Kidney (tissue), 14 donors: ENCODE data around the gene ADAMTS8. TPM values are rescaled to one million over a fixed set of nuclear protein-coding genes. Genes with fewer than 3 reads are reported as not detected.

Source experiments
- DNase-seq, 5 donors: peaks; one replicate each; pipeline ENCODE4 v3.0.0-alpha.2; 2013 to 2020
- FAIRE-seq: peaks from 2 replicates; lab custom pipeline; 2012; peaks lifted over from hg19 to GRCh38; lab: Jason Lieb, UNC
- H3K27ac ChIP-seq, 2 donors: one replicate each; pipeline ENCODE4 v1.7.0; 2013; ENCODE audit warnings: low read depth in 2 of 2, low read length in 2 of 2, inconsistent platforms in 1 of 2
- H3K27me3 ChIP-seq: one replicate; pipeline ENCODE4 v1.7.1; 2013; ENCODE audit warnings: low read length, inconsistent platforms; ENCODE audit not compliant: control insufficient read depth, insufficient read depth
- H3K36me3 ChIP-seq, 3 donors: one replicate each; pipeline versions ENCODE4 v1.7.0 to v1.7.1; 2013; ENCODE audit warnings: low read length in 3 of 3, control low read depth in 1 of 3, inconsistent platforms in 1 of 3; ENCODE audit not compliant: insufficient read depth in 3 of 3, control insufficient read depth in 2 of 3
- H3K4me1 ChIP-seq, 3 donors: one replicate each; pipeline versions ENCODE4 v1.7.0 to v1.7.1; 2013; ENCODE audit warnings: low read length in 3 of 3, inconsistent platforms in 1 of 3, low read depth in 1 of 3; ENCODE audit not compliant: control insufficient read depth in 2 of 3, insufficient read depth in 2 of 3
- H3K4me3 ChIP-seq, 3 donors: one replicate each; pipeline versions ENCODE4 v1.7.0 to v1.8.1; 2013; ENCODE audit warnings: low read length in 3 of 3, control low read depth in 1 of 3, inconsistent platforms in 1 of 3
- H3K9ac ChIP-seq, 3 donors: one replicate each; pipeline versions ENCODE4 v1.7.0 to v1.7.1; 2013; ENCODE audit warnings: low read length in 3 of 3, control low read depth in 1 of 3, inconsistent platforms in 1 of 3
- H3K9me3 ChIP-seq, 3 donors: one replicate each; pipeline versions ENCODE4 v1.7.0 to v1.7.1; 2013; ENCODE audit warnings: low read length in 3 of 3, control low read depth in 1 of 3, inconsistent platforms in 1 of 3; ENCODE audit not compliant: control insufficient read depth in 2 of 3, insufficient read depth in 1 of 3
- intact Hi-C: fragments of 100-400 bp; cut with DNase I; formaldehyde crosslinking; loops from one replicate; pipeline ENCODE4 v1.11.1; 2022
- polyA plus RNA-seq: library from polyadenylated mRNA; stranded (reverse); fragments of 350-450 nt; fragmentation: Illumina TruSeq; extraction: RNeasy Lipid Tissue Mini Kit (QIAGEN cat#74804); gene quantifications from one replicate; pipeline ENCODE4 v1.2.3, GENCODE V29; 2014; ENCODE audit warnings: low read depth, low replicate concordance; ENCODE audit not compliant: insufficient read depth
- total RNA-seq: library from RNA; stranded (reverse); fragmentation: NEBNext Ultra II Directional; extraction: Animal tissue kit (Norgen Biotek cat#: 25700); gene quantifications from one replicate; pipeline ENCODE4 v1.2.1, GENCODE V29; 2021
- TF ChIP-seq, protein P1 (sequence below): IDR thresholded peaks from 3 replicates; pipeline ENCODE4 v1.5.1; 2012; ENCODE audit warnings: mild to moderate bottlenecking, moderate library complexity, borderline replicate concordance; ENCODE audit not compliant: insufficient read depth; ENCODE audit errors: extremely low read depth
- donor health status: control.
- donor health status: control.
- donor health status: control.
- donor health status: control.
- donor health status: control.
- donor health status: DM: yes; HTN: yes; CAD: no.
- donor health status: Normal renal cell carcinoma (clear cell type).

ADAMTS8 gene
- total and polyA plus RNA-seq, 2 donors from 2014 or later = 1.2 to 1.6 TPM

DNA sequence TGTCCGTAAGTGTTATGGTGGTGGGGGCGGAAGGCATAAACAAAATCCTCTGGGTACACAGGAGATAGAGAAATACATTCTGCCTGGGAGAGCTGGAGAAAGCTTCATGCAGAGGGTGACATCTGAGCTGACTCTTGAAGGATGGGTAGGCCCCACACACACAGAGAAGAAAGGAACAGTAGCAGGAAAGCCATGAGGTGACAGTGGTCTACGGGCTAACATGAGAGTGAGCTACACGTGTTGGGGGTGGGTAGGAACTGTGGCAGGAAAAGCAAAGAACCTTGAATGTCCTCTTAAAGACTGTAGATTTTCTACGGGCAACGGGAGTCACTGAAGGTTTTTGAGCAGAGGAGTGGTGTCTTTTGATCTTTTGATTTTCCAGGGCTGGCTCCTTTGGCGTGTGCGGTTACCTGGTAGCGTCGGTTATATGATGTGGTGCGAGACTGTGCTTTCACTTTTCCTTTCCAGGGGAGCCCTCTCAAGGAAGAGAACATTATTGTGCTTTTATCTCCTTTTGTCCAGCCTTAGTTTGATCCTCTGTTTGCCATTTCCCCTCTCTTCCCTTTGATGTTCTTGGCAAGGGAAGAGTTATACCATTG lies 39.7 kb downstream of the ADAMTS8 start:
- H3K9ac ChIP-seq = no peak overlapping the region
- TF ChIP-seq, protein P1, sequence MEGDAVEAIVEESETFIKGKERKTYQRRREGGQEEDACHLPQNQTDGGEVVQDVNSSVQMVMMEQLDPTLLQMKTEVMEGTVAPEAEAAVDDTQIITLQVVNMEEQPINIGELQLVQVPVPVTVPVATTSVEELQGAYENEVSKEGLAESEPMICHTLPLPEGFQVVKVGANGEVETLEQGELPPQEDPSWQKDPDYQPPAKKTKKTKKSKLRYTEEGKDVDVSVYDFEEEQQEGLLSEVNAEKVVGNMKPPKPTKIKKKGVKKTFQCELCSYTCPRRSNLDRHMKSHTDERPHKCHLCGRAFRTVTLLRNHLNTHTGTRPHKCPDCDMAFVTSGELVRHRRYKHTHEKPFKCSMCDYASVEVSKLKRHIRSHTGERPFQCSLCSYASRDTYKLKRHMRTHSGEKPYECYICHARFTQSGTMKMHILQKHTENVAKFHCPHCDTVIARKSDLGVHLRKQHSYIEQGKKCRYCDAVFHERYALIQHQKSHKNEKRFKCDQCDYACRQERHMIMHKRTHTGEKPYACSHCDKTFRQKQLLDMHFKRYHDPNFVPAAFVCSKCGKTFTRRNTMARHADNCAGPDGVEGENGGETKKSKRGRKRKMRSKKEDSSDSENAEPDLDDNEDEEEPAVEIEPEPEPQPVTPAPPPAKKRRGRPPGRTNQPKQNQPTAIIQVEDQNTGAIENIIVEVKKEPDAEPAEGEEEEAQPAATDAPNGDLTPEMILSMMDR = no peak

DNA sequence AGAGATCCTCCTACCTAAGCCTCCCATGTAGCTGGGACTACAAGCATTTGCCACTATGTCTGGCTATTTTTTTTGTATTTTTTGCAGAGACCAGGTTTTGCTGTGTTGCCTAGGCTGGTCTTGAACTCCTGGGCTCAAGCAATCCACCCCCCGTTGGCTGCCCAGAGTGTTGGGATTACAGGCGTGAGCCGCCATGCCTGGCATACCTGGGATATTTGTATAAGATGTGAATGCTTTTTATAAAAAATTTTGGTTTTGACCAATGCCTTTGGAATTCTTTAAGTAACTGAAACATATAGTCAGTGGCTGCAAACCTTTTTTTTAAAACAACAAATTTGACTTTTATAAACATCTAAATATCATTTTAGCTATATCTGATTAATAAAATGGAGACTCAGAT lies 42.4 kb downstream of the ADAMTS8 start:
- Histone ChIP-seq H3K9me3 (no peaks in the 10 kb centered on the region), H3K4me1 (peaks cover 0 to 4% (median 0%) of the 10 kb centered on the region in 3 donors), H3K27me3 (no peaks in the 10 kb centered on the region), H3K27ac (no peak overlapping the region), H3K9ac (no peak overlapping the region), H3K36me3 (no peaks in the 10 kb centered on the region), H3K4me3 (no peak overlapping the region)
- TF ChIP-seq, protein P1 = no peak
- intact Hi-C loops = no loop called here
- FAIRE-seq = no peak
- DNase-seq = no peak

More for the DNA sequence above, 39.7 kb downstream of the ADAMTS8 start:
- Histone ChIP-seq H3K27ac (no peak overlapping the region), H3K27me3 (no peaks in the 10 kb centered on the region), H3K36me3 (no peaks in the 10 kb centered on the region), H3K4me3 (peak overlapping the region in 2 of 3 donors; percentile 7 to 27), H3K9me3 (no peaks in the 10 kb centered on the region), H3K4me1 (peaks cover 0 to 4% (median 0%) of the 10 kb centered on the region in 3 donors)
- intact Hi-C loops = no loop called here
- no peak for DNase-seq
- FAIRE-seq = no peak

DNA sequence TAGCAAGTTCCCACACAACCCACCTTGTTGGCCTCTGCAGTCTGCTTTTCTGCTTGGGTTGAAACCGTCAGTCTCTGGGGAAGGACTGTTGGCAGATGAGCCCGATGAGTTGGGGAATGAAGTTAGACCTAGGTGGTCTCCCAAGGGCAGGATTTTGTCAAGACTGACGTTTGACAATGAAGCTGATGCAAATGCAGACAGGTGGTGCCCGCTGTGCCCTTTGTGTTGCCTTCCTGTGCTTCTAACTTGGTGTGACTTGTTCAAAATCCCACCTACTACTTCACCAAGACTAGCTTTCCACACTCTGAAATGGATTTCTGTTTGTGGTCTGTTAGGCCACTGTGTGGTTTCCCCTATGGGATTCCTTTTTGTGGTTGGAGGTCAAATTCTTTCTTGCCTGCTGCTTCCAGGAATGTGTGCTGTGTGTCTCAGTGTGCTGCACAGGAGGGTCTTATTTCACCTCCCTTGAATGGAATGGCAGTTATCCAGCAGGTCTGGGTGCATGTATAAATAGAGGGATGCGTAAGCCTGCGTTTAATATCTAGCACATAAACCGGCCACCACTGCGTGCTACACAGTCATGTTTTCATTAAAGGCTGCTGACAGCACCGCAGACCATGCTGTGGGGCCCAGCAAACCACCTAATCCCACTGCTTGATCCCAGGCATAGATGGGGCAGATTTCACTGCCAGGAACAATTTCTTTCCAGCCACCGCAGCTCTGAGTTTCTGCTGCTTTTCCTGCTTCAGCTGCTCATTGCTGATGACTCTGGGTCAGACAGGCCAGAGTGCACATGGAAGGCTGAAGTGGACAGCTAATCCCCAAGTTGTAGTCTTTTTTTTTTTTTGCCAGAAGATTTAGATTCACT lies 44.8 kb downstream of the ADAMTS8 start:
- Histone ChIP-seq H3K27me3 (no peaks in the 10 kb centered on the region), H3K4me3 (no peak overlapping the region), H3K4me1 (peaks cover 0 to 4% (median 0%) of the 10 kb centered on the region in 3 donors), H3K36me3 (no peaks in the 10 kb centered on the region), H3K27ac (no peak overlapping the region), H3K9ac (no peak overlapping the region), H3K9me3 (no peaks in the 10 kb centered on the region)
- intact Hi-C loops = no loop called here
- TF ChIP-seq, protein P1 = no peak
- DNase-seq = peak in 3 of 5 donors; percentile 69 to 91 (median 89)
- FAIRE-seq = no peak
